Activated CD8-positive, alpha-beta T cell treated with anti-CD3 and anti-CD28 coated beads for 36 hours (primary cell): Measurements from ENCODE around the gene FRMD4A. TPM values are rescaled to one million over a fixed set of nuclear protein-coding genes. Genes with fewer than 3 reads are reported as not detected.

Experiments
- ATAC-seq: fragments of 200-7000 bp; cut with Tn5 transposase; one replicate; pipeline ENCODE4 v1.10.0; 2021; ENCODE audit warnings: mild to moderate bottlenecking, moderate library complexity
- CTCF ChIA-PET: fragments of 350-600 bp; sonication (Branson Sonifier 250); formaldehyde crosslinking; loops from one replicate; lab custom pipeline; 2021; ENCODE audit warnings: antibody characterized with exemption; lab: Charles Lee
- POLR2A ChIA-PET: fragments of 350-600 bp; sonication (Branson Sonifier 250); formaldehyde crosslinking; loops from one replicate; lab custom pipeline; 2021; ENCODE audit warnings: antibody characterized with exemption; lab: Charles Lee
- DNase-seq: peaks from one replicate; pipeline ENCODE4 v3.0.0-alpha.2; 2020
- H3K27ac Mint-ChIP-seq: one replicate; pipeline ENCODE4 v1.8.0; 2021; ENCODE audit warnings: mild to moderate bottlenecking, mixed read lengths
- H3K27me3 Mint-ChIP-seq: one replicate; pipeline ENCODE4 v1.8.0; 2021; ENCODE audit warnings: mixed read lengths
- H3K36me3 Mint-ChIP-seq: one replicate; pipeline ENCODE4 v1.8.0; 2021; ENCODE audit warnings: low read depth, mixed read lengths
- H3K4me1 Mint-ChIP-seq: one replicate; pipeline ENCODE4 v1.8.0; 2021; ENCODE audit warnings: low read depth, mixed read lengths
- H3K4me3 Mint-ChIP-seq: one replicate; pipeline ENCODE4 v1.8.0; 2021; ENCODE audit warnings: mild to moderate bottlenecking, moderate library complexity, mixed read lengths
- H3K9me3 Mint-ChIP-seq: one replicate; pipeline ENCODE4 v1.8.0; 2021; ENCODE audit warnings: mixed read lengths
- CTCF ChIP-seq: fragments of 200-600 bp; IDR thresholded peaks from one replicate; pipeline ENCODE4 v1.8.0; 2022; ENCODE audit warnings: antibody characterized with exemption, mild to moderate bottlenecking
- intact Hi-C: fragments of 100-400 bp; cut with micrococcal nuclease; formaldehyde crosslinking; loops from one replicate; pipeline ENCODE4 v1.10.0; 2022
- total RNA-seq, 2 experiments: library from RNA; stranded (reverse); gene quantifications; one replicate each; pipeline ENCODE4 v1.2.3, GENCODE V29; 2021

The FRMD4A gene
- total RNA-seq, 2 experiments from 2014 or later: 2.1 to 2.8 TPM

GRCh38 chr10:13930120-13930519 is 400.6 kb downstream of the FRMD4A start:
- Mint-ChIP-seq H3K27ac (no peak overlapping the region), H3K36me3 (no peaks in the 10 kb centered on the region), H3K27me3 (peaks cover 2% of the 10 kb centered on the region), H3K4me1 (peaks cover 4% of the 10 kb centered on the region), H3K4me3 (no peak overlapping the region), H3K9me3 (peaks cover 2% of the 10 kb centered on the region)
- ChIA-PET CTCF (no interaction called here), POLR2A (no interaction called here)
- DNase-seq (no peak), ATAC-seq (no peak)
- no peak for TF ChIP-seq CTCF
- intact Hi-C loops: no loop called here

GRCh38 chr10:13928451-13928850 is 402.3 kb downstream of the FRMD4A start:
- H3K4me1 Mint-ChIP-seq: peaks cover 4% of the 10 kb centered on the region
- H3K4me3 Mint-ChIP-seq: no peak overlapping the region
- no peak for ATAC-seq
- H3K27ac Mint-ChIP-seq: no peak overlapping the region
- ChIA-PET POLR2A (no interaction called here), CTCF (no interaction called here)
- no peaks in the 10 kb centered on the region for H3K9me3 Mint-ChIP-seq
- H3K36me3 Mint-ChIP-seq: no peaks in the 10 kb centered on the region
- H3K27me3 Mint-ChIP-seq: peaks cover 2% of the 10 kb centered on the region
- intact Hi-C loops: no loop called here
- TF ChIP-seq CTCF: no peak
- no peak for DNase-seq

- H3K36me3 Mint-ChIP-seq: no peaks in the 10 kb centered on the region
- no peak for DNase-seq
- peaks cover 2% of the 10 kb centered on the region for H3K27me3 Mint-ChIP-seq
- no peak for ATAC-seq
- POLR2A ChIA-PET: no interaction called here
- intact Hi-C loops: no loop called here
- H3K27ac Mint-ChIP-seq: no peak overlapping the region
- no peak overlapping the region for H3K4me3 Mint-ChIP-seq
- CTCF ChIA-PET: no interaction called here
- H3K9me3 Mint-ChIP-seq: no peaks in the 10 kb centered on the region
- H3K4me1 Mint-ChIP-seq: peaks cover 4% of the 10 kb centered on the region
- TF ChIP-seq CTCF: no peak
Observed at GRCh38 chr10:13925971-13926780, 404.5 kb downstream of the FRMD4A start.

- no peak overlapping the region for H3K27ac Mint-ChIP-seq
- no peak for TF ChIP-seq CTCF
- ATAC-seq: no peak
Observed at GRCh38 chr10:13924040-13924725, 406.5 kb downstream of the FRMD4A start.

GRCh38 chr10:13922586-13922985 is 408.1 kb downstream of the FRMD4A start:
- DNase-seq (no peak), ATAC-seq (no peak)
- intact Hi-C loops: no loop called here
- CTCF ChIA-PET: no interaction called here
- Mint-ChIP-seq H3K27me3 (peaks cover 2% of the 10 kb centered on the region), H3K36me3 (no peaks in the 10 kb centered on the region), H3K9me3 (no peaks in the 10 kb centered on the region), H3K4me1 (peaks cover 4% of the 10 kb centered on the region), H3K4me3 (no peak overlapping the region), H3K27ac (no peak overlapping the region)
- no peak for TF ChIP-seq CTCF
- POLR2A ChIA-PET: no interaction called here

More at GRCh38 chr10:13924040-13924725, 406.5 kb downstream of the FRMD4A start:
- Mint-ChIP-seq H3K36me3 (no peaks in the 10 kb centered on the region), H3K9me3 (no peaks in the 10 kb centered on the region), H3K27me3 (peaks cover 2% of the 10 kb centered on the region), H3K4me3 (no peak overlapping the region), H3K4me1 (peaks cover 4% of the 10 kb centered on the region)
- CTCF ChIA-PET: no interaction called here
- intact Hi-C loops: no loop called here
- no peak for DNase-seq
- POLR2A ChIA-PET: no interaction called here
